ENCODE results near the gene PTGDS. TPM values are rescaled to one million over a fixed set of nuclear protein-coding genes. Genes with fewer than 3 reads are reported as not detected.
A peak's percentile ranks its signal among the peaks of the same experiment; 100 is the strongest.

The PTGDS gene
- total and polyA plus RNA-seq, 9 of the 15 experiments (the other 6 are each of a cell fraction or from before 2014, with no cell fraction given) = 0.46 to 7.1 (median 2.0) TPM

DNA sequence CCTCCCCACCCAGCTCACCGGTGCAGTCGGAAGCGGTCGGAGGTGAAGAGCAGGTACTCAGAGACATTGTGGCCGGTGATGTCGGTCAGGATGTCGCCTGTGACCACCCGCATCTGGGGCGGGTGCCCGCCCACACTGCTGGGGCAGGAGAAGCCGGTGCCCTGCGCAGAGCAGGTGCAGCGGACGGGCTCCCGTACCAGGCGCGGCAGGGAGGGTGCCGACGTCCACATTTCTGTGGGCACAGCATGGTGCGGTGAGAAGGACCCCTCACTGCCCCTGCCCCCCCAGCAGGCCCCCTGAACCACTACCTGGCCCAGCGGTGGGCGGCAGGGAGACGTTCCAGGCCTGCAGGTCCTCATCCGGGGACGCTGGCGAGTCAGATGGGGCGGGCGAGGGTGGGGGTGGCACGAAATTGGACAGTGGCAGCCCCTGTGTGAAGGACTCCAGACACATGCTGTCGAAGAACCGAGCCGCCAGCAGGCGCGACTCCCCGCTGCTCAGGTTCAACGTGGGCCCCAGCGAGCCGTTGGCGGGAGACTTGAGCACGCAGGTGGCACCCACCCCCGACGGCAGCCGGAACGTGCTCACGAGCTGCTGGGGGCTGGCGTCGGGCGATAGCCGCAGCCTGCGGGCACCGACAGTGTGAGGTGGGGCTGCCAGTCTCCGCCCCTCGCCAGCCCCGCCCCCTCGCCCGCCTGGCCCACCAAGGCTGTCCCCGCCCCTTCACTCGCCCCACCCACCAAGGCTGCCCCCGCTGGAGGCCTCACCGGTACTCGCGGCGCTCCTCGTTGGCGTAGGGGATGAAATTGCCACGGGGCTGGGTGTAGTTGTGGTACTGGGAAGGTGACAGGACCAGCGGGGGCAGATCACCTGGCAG, 35.6 kb downstream of the PTGDS start (continued):
- TF ChIP-seq L3MBTL2 (IDR thresholded peaks at IDR 0.05) (peak; percentile 69), SRSF9 (IDR thresholded peaks at IDR 0.05; ENCODE audit: borderline replicate concordance, low read depth, low read length) (no peak), HMGN3 (IDR thresholded peaks at IDR 0.05; ENCODE audit: borderline replicate concordance, extremely low read depth, insufficient read length, low read depth, low read length) (peak; percentile 19), SMARCA5 (IDR thresholded peaks at IDR 0.05) (no peak), CBFB (CRISPR knock-in tag; IDR thresholded peaks at IDR 0.05) (no peak), ARNT (IDR thresholded peaks at IDR 0.05) (no peak), ZNF121 (CRISPR knock-in tag; conservative IDR thresholded peaks at IDR 0.05) (no peak)
- TF ChIP-seq, protein P1, sequence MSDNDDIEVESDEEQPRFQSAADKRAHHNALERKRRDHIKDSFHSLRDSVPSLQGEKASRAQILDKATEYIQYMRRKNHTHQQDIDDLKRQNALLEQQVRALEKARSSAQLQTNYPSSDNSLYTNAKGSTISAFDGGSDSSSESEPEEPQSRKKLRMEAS (CRISPR knock-in tag; IDR thresholded peaks at IDR 0.05) = peak; percentile 87
- TF ChIP-seq, protein P2, sequence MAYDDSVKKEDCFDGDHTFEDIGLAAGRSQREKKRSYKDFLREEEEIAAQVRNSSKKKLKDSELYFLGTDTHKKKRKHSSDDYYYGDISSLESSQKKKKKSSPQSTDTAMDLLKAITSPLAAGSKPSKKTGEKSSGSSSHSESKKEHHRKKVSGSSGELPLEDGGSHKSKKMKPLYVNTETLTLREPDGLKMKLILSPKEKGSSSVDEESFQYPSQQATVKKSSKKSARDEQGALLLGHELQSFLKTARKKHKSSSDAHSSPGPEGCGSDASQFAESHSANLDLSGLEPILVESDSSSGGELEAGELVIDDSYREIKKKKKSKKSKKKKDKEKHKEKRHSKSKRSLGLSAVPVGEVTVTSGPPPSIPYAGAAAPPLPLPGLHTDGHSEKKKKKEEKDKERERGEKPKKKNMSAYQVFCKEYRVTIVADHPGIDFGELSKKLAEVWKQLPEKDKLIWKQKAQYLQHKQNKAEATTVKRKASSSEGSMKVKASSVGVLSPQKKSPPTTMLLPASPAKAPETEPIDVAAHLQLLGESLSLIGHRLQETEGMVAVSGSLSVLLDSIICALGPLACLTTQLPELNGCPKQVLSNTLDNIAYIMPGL (CRISPR knock-in tag; IDR thresholded peaks at IDR 0.05) = no peak
